ENCODE data around the gene GPR132. TPM values are rescaled to one million over a fixed set of nuclear protein-coding genes. Genes with fewer than 3 reads are reported as not detected.
A peak's percentile ranks its signal among the peaks of the same experiment; 100 is the strongest.
"Not testable (repeated sequence)": the region's sequence is repeated elsewhere in the genome, so short reads cannot be mapped to it uniquely, and the experiment has no call there.

Gene GPR132
- total RNA-seq, 2 donors from 2014 or later: 43.4 to 47.1 TPM

DNA sequence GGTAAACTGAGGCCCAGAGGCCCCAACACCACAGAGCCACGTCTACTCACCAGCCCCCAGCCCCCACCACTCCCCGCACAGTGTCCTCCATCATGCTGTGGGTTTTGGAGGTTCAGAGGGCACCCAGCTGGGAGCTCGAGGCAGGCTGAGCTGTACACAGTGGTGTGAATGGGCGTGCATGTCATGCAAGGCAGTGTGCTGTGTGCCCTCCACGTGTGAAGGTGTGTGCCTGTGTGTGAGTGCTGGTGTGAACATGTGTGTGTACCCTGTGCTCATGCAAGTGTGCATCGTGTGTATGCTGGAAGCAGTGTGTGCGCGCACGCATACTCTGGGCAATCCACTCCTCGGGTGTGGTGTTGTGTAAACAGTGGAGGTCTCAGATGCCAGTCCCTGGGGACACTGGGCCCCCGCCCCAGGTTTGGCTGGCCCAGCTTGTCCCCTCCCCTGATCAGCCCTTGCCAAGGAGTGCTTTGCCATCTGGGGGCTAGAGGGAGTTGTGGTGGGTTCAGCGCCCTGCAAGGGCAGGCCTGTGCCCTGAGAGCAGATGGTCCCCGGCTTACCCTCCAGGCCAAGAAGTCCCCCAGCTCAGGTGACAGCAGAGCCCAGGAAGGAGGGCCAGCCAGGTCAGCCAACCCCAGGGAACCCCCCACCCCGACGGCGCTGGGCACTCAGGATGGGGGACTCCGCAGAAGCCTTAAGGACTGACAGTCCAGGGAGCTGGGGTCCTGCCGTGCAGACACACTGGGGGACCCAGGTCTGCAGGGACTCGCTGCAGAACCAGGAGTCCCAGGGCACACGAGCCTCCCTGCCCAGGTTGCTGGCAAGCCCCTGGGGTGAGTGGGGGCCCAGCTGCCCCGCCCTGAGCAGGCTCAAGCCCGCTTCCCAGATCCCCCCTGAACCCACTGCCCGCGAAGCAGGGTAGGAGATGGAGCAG, 23.8 kb upstream of the GPR132 start:
- Mint-ChIP-seq H3K36me3 (ENCODE audit: low read depth) (no peaks in the 10 kb centered on the region), H3K4me3 (peak overlapping the region; percentile 67), H3K4me1 (peaks cover 16% of the 10 kb centered on the region), H3K27ac (no peak overlapping the region), H3K27me3 (no peaks in the 10 kb centered on the region)
- ATAC-seq: no peak
- DNase-seq: no peak
- no peaks in the 10 kb centered on the region for H3K9me3 ChIP-seq (ENCODE audit: control insufficient read depth, low read length, poor library complexity, severe bottlenecking)

GRCh38 chr14:105087963-105088811, 23.0 kb upstream of the GPR132 start:
- H3K4me3 Mint-ChIP-seq: peak overlapping the region; percentile 67
- no peaks in the 10 kb centered on the region for H3K27me3 Mint-ChIP-seq
- DNase-seq: no peak
- no peak overlapping the region for H3K27ac Mint-ChIP-seq
- H3K9me3 ChIP-seq (ENCODE audit: control insufficient read depth, low read length, poor library complexity, severe bottlenecking): no peaks in the 10 kb centered on the region
- H3K36me3 Mint-ChIP-seq (ENCODE audit: low read depth): no peaks in the 10 kb centered on the region
- ATAC-seq: no peak
- H3K4me1 Mint-ChIP-seq: peaks cover 20% of the 10 kb centered on the region

GRCh38 chr14:105087308-105087962, 22.2 kb upstream of the GPR132 start:
- Mint-ChIP-seq H3K27ac (no peak overlapping the region), H3K27me3 (no peaks in the 10 kb centered on the region), H3K4me3 (peak overlapping the region; percentile 81), H3K4me1 (peaks cover 18% of the 10 kb centered on the region), H3K36me3 (ENCODE audit: low read depth) (no peaks in the 10 kb centered on the region)
- DNase-seq (no peak), ATAC-seq (peak; percentile 13)
- no peaks in the 10 kb centered on the region for H3K9me3 ChIP-seq (ENCODE audit: control insufficient read depth, low read length, poor library complexity, severe bottlenecking)

DNA sequence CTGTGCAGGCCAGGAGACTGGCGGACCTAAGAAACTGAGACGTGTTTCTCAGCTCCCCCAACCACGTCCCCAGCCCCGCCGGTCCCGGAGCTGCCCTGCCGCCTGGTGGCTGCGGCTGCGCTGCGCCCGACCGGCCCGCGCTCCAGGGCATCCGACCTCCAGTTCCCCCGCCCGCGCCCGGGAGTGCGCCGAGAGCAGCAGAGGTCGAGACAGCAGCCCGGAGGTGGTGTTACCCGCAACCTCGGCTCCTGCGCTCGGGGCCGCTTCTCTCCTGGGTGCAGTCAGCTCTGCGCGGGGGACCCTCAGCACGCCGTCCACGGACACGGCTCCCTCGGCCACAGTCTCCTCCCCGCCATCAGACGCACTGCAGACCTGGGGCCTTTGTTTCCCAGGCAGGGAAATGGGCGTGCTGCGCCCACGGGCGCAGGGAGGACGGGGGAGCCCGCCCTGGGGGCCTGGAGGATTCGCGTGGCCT, 21.6 kb upstream of the GPR132 start:
- DNase-seq (peak; percentile 70 to 81 (median 71)), ATAC-seq (peak; percentile 88)
- Mint-ChIP-seq H3K4me3 (peak overlapping the region; percentile 81), H3K27ac (peak overlapping the region; percentile 86), H3K27me3 (no peaks in the 10 kb centered on the region), H3K36me3 (ENCODE audit: low read depth) (no peaks in the 10 kb centered on the region), H3K4me1 (peaks cover 19% of the 10 kb centered on the region)
- H3K9me3 ChIP-seq (ENCODE audit: control insufficient read depth, low read length, poor library complexity, severe bottlenecking): no peaks in the 10 kb centered on the region

DNA sequence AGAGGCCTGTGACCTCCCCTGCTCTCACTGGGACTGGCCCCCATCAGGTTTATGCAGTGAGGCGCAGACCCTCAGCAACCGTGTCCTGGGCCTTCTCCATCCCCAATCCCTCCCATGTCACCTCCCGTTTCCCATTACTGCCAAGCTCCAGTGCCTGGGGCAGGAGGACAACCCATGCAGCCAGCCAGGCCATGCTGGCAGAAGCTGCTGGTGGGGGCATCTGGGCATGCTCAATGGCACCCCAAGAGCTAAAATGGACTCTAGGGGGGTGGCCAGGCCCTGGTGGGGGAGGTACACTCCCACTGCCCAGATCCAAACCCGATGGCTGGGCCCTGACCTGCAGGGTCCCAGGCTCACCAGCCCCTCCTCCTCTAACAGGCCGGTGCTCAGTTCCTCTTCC, 20.5 kb upstream of the GPR132 start:
- ATAC-seq: no peak
- H3K27ac Mint-ChIP-seq: peak overlapping the region; percentile 86

DNA sequence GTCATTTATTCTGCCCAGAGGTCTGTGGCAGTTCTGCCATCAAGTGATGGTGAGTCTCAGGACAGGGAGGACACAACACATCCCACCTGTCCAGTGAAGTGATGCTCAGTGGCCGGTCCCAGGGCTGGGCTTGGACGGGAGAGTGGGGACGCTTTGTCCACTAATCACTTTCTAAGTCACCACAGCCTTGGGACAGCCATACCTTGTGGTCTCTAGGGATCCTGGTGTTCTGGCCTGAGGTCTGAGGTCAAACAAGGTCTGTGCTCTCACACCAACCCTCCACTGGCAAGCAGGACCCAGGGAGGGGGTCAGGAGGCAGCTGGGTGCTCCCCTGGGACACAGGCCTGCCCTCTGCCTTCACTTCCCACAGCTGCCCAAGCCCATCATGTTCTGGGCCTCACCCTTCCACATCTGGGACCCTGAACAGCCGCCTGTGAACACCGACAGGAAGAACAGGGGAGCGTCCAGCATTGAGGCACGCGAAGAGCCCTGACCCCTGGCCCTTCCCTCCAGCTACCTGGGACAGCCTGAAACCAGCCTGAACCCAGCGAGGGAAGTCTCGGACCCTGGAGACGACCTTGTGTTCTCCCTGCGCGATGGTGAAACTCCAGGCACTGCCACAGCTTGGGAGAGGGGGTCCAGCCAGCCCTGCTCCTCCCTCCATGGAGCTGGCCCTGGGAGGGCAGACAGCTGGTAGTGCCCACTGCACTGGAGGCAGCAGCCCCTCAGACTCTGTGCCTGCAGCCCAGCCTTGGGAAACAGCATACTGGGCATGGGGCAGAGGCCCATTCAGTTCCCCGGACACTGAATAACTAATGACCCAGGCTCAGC, 19.7 kb upstream of the GPR132 start:
- no peak for ATAC-seq

More for the DNA sequence above, 20.5 kb upstream of the GPR132 start:
- Mint-ChIP-seq H3K4me3 (no peak overlapping the region), H3K27me3 (no peaks in the 10 kb centered on the region), H3K4me1 (peaks cover 21% of the 10 kb centered on the region), H3K36me3 (ENCODE audit: low read depth) (no peaks in the 10 kb centered on the region)
- H3K9me3 ChIP-seq (ENCODE audit: control insufficient read depth, low read length, poor library complexity, severe bottlenecking): no peaks in the 10 kb centered on the region
- DNase-seq: no peak

GRCh38 chr14:105083926-105084685, 18.9 kb upstream of the GPR132 start:
- no peaks in the 10 kb centered on the region for H3K9me3 ChIP-seq (ENCODE audit: control insufficient read depth, low read length, poor library complexity, severe bottlenecking)
- no peaks in the 10 kb centered on the region for H3K27me3 Mint-ChIP-seq
- no peak for DNase-seq
- H3K4me1 Mint-ChIP-seq: peaks cover 17% of the 10 kb centered on the region
- H3K36me3 Mint-ChIP-seq (ENCODE audit: low read depth): no peaks in the 10 kb centered on the region
- no peak for ATAC-seq
- H3K27ac Mint-ChIP-seq: no peak overlapping the region
- H3K4me3 Mint-ChIP-seq: no peak overlapping the region

More for the DNA sequence above, 19.7 kb upstream of the GPR132 start:
- Mint-ChIP-seq H3K36me3 (ENCODE audit: low read depth) (no peaks in the 10 kb centered on the region), H3K27me3 (no peaks in the 10 kb centered on the region), H3K27ac (no peak overlapping the region), H3K4me1 (peaks cover 17% of the 10 kb centered on the region), H3K4me3 (no peak overlapping the region)
- no peak for DNase-seq
- H3K9me3 ChIP-seq (ENCODE audit: control insufficient read depth, low read length, poor library complexity, severe bottlenecking): no peaks in the 10 kb centered on the region

DNA sequence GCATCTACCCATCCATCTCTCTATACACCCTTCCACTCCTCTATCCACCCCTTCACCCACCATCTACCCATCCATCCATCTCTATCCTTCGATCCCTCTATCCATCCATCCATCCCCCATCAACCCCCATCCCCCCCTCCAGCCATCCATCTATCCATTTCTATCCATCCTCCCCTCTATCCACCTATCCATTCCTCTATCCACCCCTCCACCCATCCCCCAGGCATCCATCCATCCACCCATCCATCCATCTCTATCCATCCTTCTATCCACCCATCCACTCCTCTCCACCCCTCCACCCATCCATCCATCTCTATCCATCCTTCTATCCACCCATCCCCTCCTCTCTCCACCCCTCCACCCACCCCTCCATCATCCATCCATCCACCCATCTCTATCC, 17.5 kb upstream of the GPR132 start:
- H3K4me3 Mint-ChIP-seq: no peak overlapping the region
- no peak for ATAC-seq

DNA sequence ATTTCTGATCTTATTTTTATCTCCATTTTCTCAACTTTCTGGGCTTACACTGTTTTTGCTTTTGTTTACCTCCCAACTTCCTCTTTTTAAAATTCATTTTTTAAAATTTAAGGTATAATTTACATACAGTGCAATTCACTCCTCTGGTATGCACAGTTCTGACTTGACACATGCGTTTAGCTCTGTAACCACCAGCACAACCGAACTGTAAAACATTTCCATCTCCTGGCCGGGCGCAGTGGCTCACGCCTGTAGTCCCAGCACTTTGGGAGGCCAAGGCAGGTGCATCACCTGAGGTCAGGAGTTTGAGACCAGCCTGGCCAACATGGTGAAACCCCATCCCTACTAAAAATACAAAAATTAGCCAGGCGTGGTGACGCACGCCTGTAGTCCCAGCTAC, 16.2 kb upstream of the GPR132 start:
- not testable (repeated sequence) for ATAC-seq; H3K36me3 Mint-ChIP-seq (ENCODE audit: low read depth); H3K27ac Mint-ChIP-seq; H3K4me3 Mint-ChIP-seq; H3K9me3 ChIP-seq (ENCODE audit: control insufficient read depth, low read length, poor library complexity, severe bottlenecking); DNase-seq; H3K27me3 Mint-ChIP-seq
- peaks cover 22% of the 10 kb centered on the region for H3K4me1 Mint-ChIP-seq

More for the DNA sequence above, 17.5 kb upstream of the GPR132 start:
- no peak for DNase-seq
- no peaks in the 10 kb centered on the region for H3K36me3 Mint-ChIP-seq (ENCODE audit: low read depth)
- peaks cover 17% of the 10 kb centered on the region for H3K4me1 Mint-ChIP-seq
- H3K27me3 Mint-ChIP-seq: no peaks in the 10 kb centered on the region
- H3K27ac Mint-ChIP-seq: peak overlapping the region; percentile 46
- no peaks in the 10 kb centered on the region for H3K9me3 ChIP-seq (ENCODE audit: control insufficient read depth, low read length, poor library complexity, severe bottlenecking)

- Mint-ChIP-seq H3K27me3 (no peaks in the 10 kb centered on the region), H3K27ac (no peak overlapping the region), H3K36me3 (ENCODE audit: low read depth) (no peaks in the 10 kb centered on the region), H3K4me3 (no peak overlapping the region), H3K4me1 (peaks cover 24% of the 10 kb centered on the region)
- H3K9me3 ChIP-seq (ENCODE audit: control insufficient read depth, low read length, poor library complexity, severe bottlenecking): no peaks in the 10 kb centered on the region
- no peak for ATAC-seq
- DNase-seq: no peak
Observed at GRCh38 chr14:105080161-105080560, 14.9 kb upstream of the GPR132 start.

DNA sequence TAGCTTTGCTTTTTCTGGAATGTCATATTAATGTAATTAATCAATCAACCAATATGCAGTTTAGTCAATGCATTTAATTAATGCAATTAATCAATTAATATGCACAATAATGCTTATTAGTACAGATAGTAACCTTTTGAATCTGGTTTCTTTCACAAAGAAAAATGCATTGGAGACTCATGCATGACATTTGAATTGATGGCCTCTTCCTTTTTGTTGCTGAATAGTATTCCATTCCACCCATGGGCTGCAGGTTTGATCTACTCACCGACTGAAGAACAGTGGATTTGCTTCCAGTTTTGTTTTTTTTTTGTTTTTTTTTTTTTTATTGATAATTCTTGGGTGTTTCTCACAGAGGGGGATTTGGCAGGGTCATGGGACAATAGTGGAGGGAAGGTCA, 13.1 kb upstream of the GPR132 start:
- ATAC-seq (no peak), DNase-seq (no peak)
- Mint-ChIP-seq H3K4me3 (peak overlapping the region; percentile 45), H3K36me3 (ENCODE audit: low read depth) (no peaks in the 10 kb centered on the region), H3K27ac (no peak overlapping the region), H3K4me1 (peaks cover 16% of the 10 kb centered on the region), H3K27me3 (no peaks in the 10 kb centered on the region)
- H3K9me3 ChIP-seq (ENCODE audit: control insufficient read depth, low read length, poor library complexity, severe bottlenecking): no peaks in the 10 kb centered on the region

DNA sequence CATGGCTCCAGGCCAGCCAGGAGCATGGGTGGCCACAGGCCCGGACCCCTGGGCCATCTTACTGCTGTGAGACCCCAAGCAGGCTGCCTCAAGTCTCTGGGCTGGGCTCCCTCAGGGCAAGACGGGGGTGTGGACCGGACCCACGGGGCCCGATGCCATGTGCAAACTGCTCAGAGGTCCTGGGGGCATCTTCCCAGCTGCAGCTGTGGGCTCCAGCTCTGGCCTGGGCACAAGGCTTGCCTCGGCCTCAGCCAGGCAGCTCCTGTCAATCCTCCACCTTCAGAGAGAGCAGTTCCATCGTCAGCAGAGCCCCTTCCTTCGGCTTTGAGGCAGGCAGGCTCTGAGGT, 12.4 kb upstream of the GPR132 start:
- DNase-seq: no peak
- Mint-ChIP-seq H3K4me3 (peak overlapping the region; percentile 86), H3K27me3 (no peaks in the 10 kb centered on the region), H3K36me3 (ENCODE audit: low read depth) (no peaks in the 10 kb centered on the region), H3K27ac (peak overlapping the region; percentile 86), H3K4me1 (peaks cover 17% of the 10 kb centered on the region)
- ATAC-seq: no peak
- H3K9me3 ChIP-seq (ENCODE audit: control insufficient read depth, low read length, poor library complexity, severe bottlenecking): no peaks in the 10 kb centered on the region

Measured in T-helper 17 cell (primary cell).